SK-N-SH (cell line): ENCODE results near the gene CNPY2.

ENCODE experiments used
- CTCF ChIP-seq: fragments of 200-600 bp; sonication (generic); IDR thresholded peaks from 2 replicates; pipeline ENCODE4 v1.6.1; 2017; ENCODE audit warnings: antibody characterized with exemption, mild to moderate bottlenecking, moderate library complexity
- EZH2phosphoT487 ChIP-seq: fragments of 200-600 bp; sonication (generic); IDR thresholded peaks from 2 replicates; pipeline ENCODE4 v1.6.1; 2017; ENCODE audit warnings: low read depth, mixed run types, mild to moderate bottlenecking, antibody characterized with exemption, moderate library complexity, borderline replicate concordance
- JUND ChIP-seq: IDR thresholded peaks from 2 replicates; pipeline ENCODE4 v1.4.0; 2012
- MAX ChIP-seq: IDR thresholded peaks from 2 replicates; pipeline ENCODE4 v1.4.0; 2012; ENCODE audit warnings: low read depth
- POLR2AphosphoS5 ChIP-seq: IDR thresholded peaks from 2 replicates; pipeline ENCODE4 v1.6.1; 2012; ENCODE audit warnings: low read depth, low read length
- RAD21 ChIP-seq: IDR thresholded peaks from 2 replicates; pipeline ENCODE4 v1.6.1; 2012; ENCODE audit warnings: mild to moderate bottlenecking, low read length
- REST ChIP-seq: IDR thresholded peaks from 2 replicates; pipeline ENCODE4 v1.6.1; 2012; ENCODE audit warnings: mild to moderate bottlenecking, low read depth, low read length, moderate library complexity
- RXRA ChIP-seq: IDR thresholded peaks from 2 replicates; pipeline ENCODE4 v1.4.0; 2012; ENCODE audit warnings: low read depth, mild to moderate bottlenecking, borderline replicate concordance
- TAF1 ChIP-seq: IDR thresholded peaks from 2 replicates; pipeline ENCODE4 v1.6.1; 2012; ENCODE audit warnings: low read depth, mild to moderate bottlenecking, low read length, moderate library complexity, borderline replicate concordance
- TEAD4 ChIP-seq: IDR thresholded peaks from 2 replicates; pipeline ENCODE4 v1.4.0; 2012; ENCODE audit warnings: mild to moderate bottlenecking, borderline replicate concordance; ENCODE audit not compliant: insufficient read depth
- USF1 ChIP-seq: IDR thresholded peaks from 2 replicates; pipeline ENCODE4 v1.4.0; 2012; ENCODE audit warnings: low read depth, borderline replicate concordance
- YY1 ChIP-seq: IDR thresholded peaks from 2 replicates; pipeline ENCODE4 v1.4.0; 2012; ENCODE audit warnings: low read depth, mild to moderate bottlenecking

GRCh38 chr12:56304872-56305590 lies 10.8 kb downstream of the CNPY2 start:
- no peak for TF ChIP-seq CTCF
- no peak for TF ChIP-seq JUND
- no peak for TF ChIP-seq EZH2phosphoT487
- no peak for TF ChIP-seq RAD21
- no peak for TF ChIP-seq REST
- no peak for TF ChIP-seq USF1
- TF ChIP-seq TAF1, result no peak
- TF ChIP-seq POLR2AphosphoS5, result no peak
- no peak for TF ChIP-seq RXRA
- TF ChIP-seq MAX, result no peak
- no peak for TF ChIP-seq TEAD4
- no peak for TF ChIP-seq YY1
